GM19035 (cell line): ENCODE measurements around the gene CREB3L1.
"Not testable (repeated sequence)": the region's sequence is repeated elsewhere in the genome, so short reads cannot be mapped to it uniquely, and the experiment has no call there.

Source experiments
- ATAC-seq: cut with Tn5 transposase; IDR thresholded peaks from one replicate; pipeline ENCODE4 v1.9.1; 2021; ENCODE audit not compliant: unreplicated experiment

Gene CREB3L1

GRCh38 chr11:46295312-46296058, 18.0 kb downstream of the CREB3L1 start:
- no peak for ATAC-seq

- no peak for ATAC-seq
Observed at GRCh38 chr11:46296059-46296527, 18.6 kb downstream of the CREB3L1 start.

- no peak for ATAC-seq
Observed at GRCh38 chr11:46296528-46297448, 19.3 kb downstream of the CREB3L1 start.

GRCh38 chr11:46298699-46299433, 21.4 kb downstream of the CREB3L1 start:
- no peak for ATAC-seq

GRCh38 chr11:46299451-46299961, 22.0 kb downstream of the CREB3L1 start:
- ATAC-seq = no peak

GRCh38 chr11:46300270-46300669, 22.8 kb downstream of the CREB3L1 start:
- no peak for ATAC-seq

- ATAC-seq = peak; percentile 90
Observed at GRCh38 chr11:46302866-46303265, 25.4 kb downstream of the CREB3L1 start.

- not testable (repeated sequence) for ATAC-seq
Observed at GRCh38 chr11:46304036-46304435, 26.6 kb downstream of the CREB3L1 start.

GRCh38 chr11:46304605-46305179, 27.2 kb downstream of the CREB3L1 start:
- no peak for ATAC-seq

- ATAC-seq = no peak
Observed at GRCh38 chr11:46305295-46305694, 27.8 kb downstream of the CREB3L1 start.

- ATAC-seq = no peak
Observed at GRCh38 chr11:46306296-46306853, 28.9 kb downstream of the CREB3L1 start.

GRCh38 chr11:46307369-46307768, 29.9 kb downstream of the CREB3L1 start:
- ATAC-seq = no peak

- no peak for ATAC-seq
Observed at GRCh38 chr11:46307785-46308341, 30.4 kb downstream of the CREB3L1 start.

- ATAC-seq = no peak
Observed at GRCh38 chr11:46308631-46309419, 31.4 kb downstream of the CREB3L1 start.

GRCh38 chr11:46309814-46310259, 32.4 kb downstream of the CREB3L1 start:
- ATAC-seq = no peak

- peak; percentile 53 for ATAC-seq
Observed at GRCh38 chr11:46315033-46315738, 37.7 kb downstream of the CREB3L1 start.

- no peak for ATAC-seq
Observed at GRCh38 chr11:46315783-46316563, 38.5 kb downstream of the CREB3L1 start.

- no peak for ATAC-seq
Observed at GRCh38 chr11:46319074-46319453, 41.6 kb downstream of the CREB3L1 start.
